ENCODE measurements around the gene DCUN1D3.

DCUN1D3 gene

GRCh38 chr16:20853143-20853542, 47.0 kb downstream of the DCUN1D3 start:
- DNase-seq (ENCODE audit: low read depth, low spot score) = no peak
- H3K4me3 ChIP-seq (ENCODE audit: low read depth, low read length) = no peak overlapping the region
- in situ Hi-C loops (cut with HindIII; ENCODE audit: low sequenced_read_pairs) = no loop called here
- TF ChIP-seq CTCF (IDR thresholded peaks at IDR 0.05; ENCODE audit: low read depth, low read length) = no peak

GRCh38 chr16:20851601-20852000, 48.6 kb downstream of the DCUN1D3 start:
- DNase-seq (ENCODE audit: low read depth, low spot score) = peak; percentile 89
- in situ Hi-C loops (cut with HindIII; ENCODE audit: low sequenced_read_pairs) = no loop called here
- no peak for TF ChIP-seq CTCF (IDR thresholded peaks at IDR 0.05; ENCODE audit: low read depth, low read length)
- no peak overlapping the region for H3K4me3 ChIP-seq (ENCODE audit: low read depth, low read length)

GRCh38 chr16:20850981-20851380, 49.2 kb downstream of the DCUN1D3 start:
- in situ Hi-C loops (cut with HindIII; ENCODE audit: low sequenced_read_pairs) = no loop called here
- DNase-seq (ENCODE audit: low read depth, low spot score) = no peak
- no peak for TF ChIP-seq CTCF (IDR thresholded peaks at IDR 0.05; ENCODE audit: low read depth, low read length)
- H3K4me3 ChIP-seq (ENCODE audit: low read depth, low read length) = no peak overlapping the region

GRCh38 chr16:20849589-20850390, 50.4 kb downstream of the DCUN1D3 start:
- peak; percentile 76 for DNase-seq (ENCODE audit: low read depth, low spot score)
- no peak overlapping the region for H3K4me3 ChIP-seq (ENCODE audit: low read depth, low read length)
- in situ Hi-C loops (cut with HindIII; ENCODE audit: low sequenced_read_pairs) = no loop called here
- TF ChIP-seq CTCF (IDR thresholded peaks at IDR 0.05; ENCODE audit: low read depth, low read length) = peak; percentile 99

- in situ Hi-C loops (cut with HindIII; ENCODE audit: low sequenced_read_pairs) = no loop called here
- TF ChIP-seq CTCF (IDR thresholded peaks at IDR 0.05; ENCODE audit: low read depth, low read length) = no peak
- no peak for DNase-seq (ENCODE audit: low read depth, low spot score)
- H3K4me3 ChIP-seq (ENCODE audit: low read depth, low read length) = no peak overlapping the region
Measured at GRCh38 chr16:20847550-20847949, 52.6 kb downstream of the DCUN1D3 start.

- H3K4me3 ChIP-seq (ENCODE audit: low read depth, low read length) = no peak overlapping the region
Measured at GRCh38 chr16:20846551-20846950, 53.6 kb downstream of the DCUN1D3 start.

More at GRCh38 chr16:20846551-20846950, 53.6 kb downstream of the DCUN1D3 start:
- DNase-seq (ENCODE audit: low read depth, low spot score) = no peak
- TF ChIP-seq CTCF (IDR thresholded peaks at IDR 0.05; ENCODE audit: low read depth, low read length) = no peak
- in situ Hi-C loops (cut with HindIII; ENCODE audit: low sequenced_read_pairs) = no loop called here

Data from astrocyte of the spinal cord (primary cell).